HUDEP-2 (cell line): ENCODE measurements around the gene PDXK.

ENCODE experiments used
- DNase-seq, 76 experiments: peaks; one replicate each; lab custom pipeline; 2025; ENCODE audit not compliant: unreplicated experiment in 76 of 76; lab: John Stamatoyannopoulos, UW

Gene PDXK

GRCh38 chr21:43739621-43740435 is 20.9 kb downstream of the PDXK start:
- peak in 71 of 76 experiments; percentile 29 to 89 (median 67) for DNase-seq

- peak in 44 of 76 experiments; percentile 12 to 80 (median 36) for DNase-seq
These were observed 21.7 kb downstream of the PDXK start for GRCh38 chr21:43740497-43741156.

GRCh38 chr21:43741423-43742096 is 22.6 kb downstream of the PDXK start:
- DNase-seq = no peak

- peak in 73 of 76 experiments; percentile 33 to 94 (median 78) for DNase-seq
These were observed 25.0 kb downstream of the PDXK start for GRCh38 chr21:43743947-43744346.

- DNase-seq = no peak
These were observed 25.8 kb downstream of the PDXK start for GRCh38 chr21:43744725-43745124.

GRCh38 chr21:43745772-43746517 is 27.0 kb downstream of the PDXK start:
- DNase-seq = no peak

- no peak for DNase-seq
These were observed 29.7 kb downstream of the PDXK start for GRCh38 chr21:43748622-43749021.

- no peak for DNase-seq
These were observed 30.8 kb downstream of the PDXK start for GRCh38 chr21:43749651-43750262.

GRCh38 chr21:43750339-43751033 is 31.6 kb downstream of the PDXK start:
- DNase-seq = no peak

GRCh38 chr21:43751955-43752591 is 33.1 kb downstream of the PDXK start:
- DNase-seq = no peak

GRCh38 chr21:43752758-43753438 is 34.0 kb downstream of the PDXK start:
- DNase-seq = no peak

- DNase-seq = no peak
These were observed 34.5 kb downstream of the PDXK start for GRCh38 chr21:43753439-43753799.

- peak in 3 of 76 experiments; percentile 18 to 42 (median 18) for DNase-seq
These were observed 36.2 kb downstream of the PDXK start for GRCh38 chr21:43754948-43755781.

- DNase-seq = no peak
These were observed 37.1 kb downstream of the PDXK start for GRCh38 chr21:43755820-43756594.

- DNase-seq = no peak
These were observed 38.7 kb downstream of the PDXK start for GRCh38 chr21:43757601-43758000.

GRCh38 chr21:43758111-43758641 is 39.2 kb downstream of the PDXK start:
- DNase-seq = no peak

- DNase-seq = no peak
These were observed 39.9 kb downstream of the PDXK start for GRCh38 chr21:43758811-43759210.
